Caco-2 (cell line): ENCODE results near the gene WDTC1. TPM values are rescaled to one million over a fixed set of nuclear protein-coding genes. Genes with fewer than 3 reads are reported as not detected.

Experiments
- BruUV-seq: library from RNA; stranded (reverse); fragments of 400-500 nt; replicated peaks from 2 replicates; lab custom pipeline; 2021; lab: Mats Ljungman, UMichigan
- CTCF ChIA-PET: fragments of 300-600 bp; sonication (Branson Sonifier 250); formaldehyde crosslinking; loops from one replicate; lab custom pipeline; 2022; ENCODE audit warnings: antibody characterized with exemption; lab: Charles Lee
- POLR2A ChIA-PET: fragments of 300-600 bp; sonication (Branson Sonifier 250); formaldehyde crosslinking; loops from one replicate; lab custom pipeline; 2022; ENCODE audit warnings: antibody characterized with exemption; lab: Charles Lee
- DNase-seq, 2 experiments: peaks; one replicate each; pipeline versions ENCODE4 v3.0.0 to v3.0.0-alpha.2; 2020 to 2022
- H3K27me3 ChIP-seq: replicated peaks from 2 replicates; pipeline ENCODE4 v1.6.0; 2011; ENCODE audit warnings: low read length; ENCODE audit not compliant: control insufficient read depth, insufficient read depth
- H3K36me3 ChIP-seq: 2 replicates; pipeline ENCODE4 v1.5.1; 2011; ENCODE audit warnings: low read length; ENCODE audit not compliant: control insufficient read depth, insufficient read depth
- H3K4me1 ChIP-seq: fragments of 250-450 bp; sonication (Bioruptor Pico); 2 replicates; pipeline ENCODE4 v1.5.1; 2020; ENCODE audit warnings: mild to moderate bottlenecking
- H3K4me3 ChIP-seq: 2 replicates; pipeline ENCODE4 v1.5.1; 2011; ENCODE audit warnings: low read depth, mild to moderate bottlenecking, control low read depth, low read length
- H3K9me3 ChIP-seq: fragments of 250-450 bp; sonication (Bioruptor Pico); 2 replicates; pipeline ENCODE4 v1.5.1; 2020; ENCODE audit warnings: mild to moderate bottlenecking, moderate library complexity
- H3K27ac Mint-ChIP-seq: one replicate; pipeline ENCODE4 v1.8.0; 2022; ENCODE audit warnings: mixed read lengths; ENCODE audit not compliant: unreplicated experiment
- H3K27me3 Mint-ChIP-seq: one replicate; pipeline ENCODE4 v1.8.0; 2022; ENCODE audit warnings: mixed read lengths; ENCODE audit not compliant: insufficient read depth, unreplicated experiment
- H3K36me3 Mint-ChIP-seq: one replicate; pipeline ENCODE4 v1.8.0; 2022; ENCODE audit warnings: mild to moderate bottlenecking, mixed read lengths; ENCODE audit not compliant: insufficient read depth, unreplicated experiment
- H3K4me1 Mint-ChIP-seq: one replicate; pipeline ENCODE4 v1.8.0; 2022; ENCODE audit warnings: low read depth, mixed read lengths; ENCODE audit not compliant: unreplicated experiment
- H3K4me3 Mint-ChIP-seq: one replicate; pipeline ENCODE4 v1.8.0; 2022; ENCODE audit warnings: mild to moderate bottlenecking, moderate library complexity, mixed read lengths; ENCODE audit not compliant: unreplicated experiment
- H3K9me3 Mint-ChIP-seq: one replicate; pipeline ENCODE4 v1.8.0; 2022; ENCODE audit warnings: mixed read lengths; ENCODE audit not compliant: unreplicated experiment
- CTCF ChIP-seq, 2 experiments: fragments of 200-600 bp in 1 of 2; IDR thresholded peaks; 1 replicate in 1 of 2; 2 replicates in 1 of 2; pipeline versions ENCODE4 v1.5.1 to v1.8.0; 2011 to 2022; ENCODE audit warnings: antibody characterized with exemption in 1 of 2, control low read depth in 1 of 2, inconsistent platforms in 1 of 2, low read depth in 1 of 2, low read length in 1 of 2, mild to moderate bottlenecking in 1 of 2, moderate library complexity in 1 of 2; ENCODE audit not compliant: insufficient read depth in 1 of 2, severe bottlenecking in 1 of 2, unreplicated experiment in 1 of 2
- intact Hi-C: fragments of 100-400 bp; cut with micrococcal nuclease; formaldehyde crosslinking; loops from one replicate; pipeline ENCODE4 v1.10.0; 2022; ENCODE audit not compliant: unreplicated experiment
- total RNA-seq: library from RNA; stranded (reverse); gene quantifications from 2 replicates; pipeline ENCODE4 v1.2.3, GENCODE V29; 2022

The WDTC1 gene
- total RNA-seq, 1 experiment from 2014 or later: 17.2 TPM

GRCh38 chr1:27332536-27333281, 98.3 kb downstream of the WDTC1 start:
- BruUV-seq: no TSS peak
- no peaks in the 10 kb centered on the region for H3K27me3 ChIP-seq
- Mint-ChIP-seq H3K4me3 (no peak overlapping the region), H3K27me3 (no peaks in the 10 kb centered on the region), H3K9me3 (no peaks in the 10 kb centered on the region), H3K36me3 (peaks cover 60% of the 10 kb centered on the region), H3K27ac (no peak overlapping the region), H3K4me1 (no peaks in the 10 kb centered on the region)
- POLR2A ChIA-PET: no interaction called here
- peaks cover 1% of the 10 kb centered on the region for H3K36me3 ChIP-seq
- intact Hi-C loops: no loop called here
- no peak overlapping the region for H3K4me3 ChIP-seq
- CTCF ChIA-PET: interaction anchor here (0.5 to 2.3 kb wide), 10 partner anchors 13 to 419 kb away, joined by 3 to 16 read pairs (median 3); partner anchors contain the start of genes MAP3K6 and NR0B2
- H3K9me3 ChIP-seq: no peaks in the 10 kb centered on the region
- TF ChIP-seq CTCF (IDR thresholded peaks at IDR 0.05; ENCODE audit: insufficient read depth in 1 of 2, low read depth in 1 of 2, low read length in 1 of 2, severe bottlenecking in 1 of 2, unreplicated experiment in 1 of 2): peak; percentile 60 to 69
- no peaks in the 10 kb centered on the region for H3K4me1 ChIP-seq
- peak in 1 of 2 experiments; percentile 49 for DNase-seq

GRCh38 chr1:27333717-27334279, 99.4 kb downstream of the WDTC1 start:
- Histone ChIP-seq H3K4me1 (no peaks in the 10 kb centered on the region), H3K27me3 (no peaks in the 10 kb centered on the region), H3K9me3 (no peaks in the 10 kb centered on the region), H3K4me3 (no peak overlapping the region), H3K36me3 (peaks cover 1% of the 10 kb centered on the region; the same call in 1 of the 2 replicates)
- POLR2A ChIA-PET: no interaction called here
- Mint-ChIP-seq H3K9me3 (no peaks in the 10 kb centered on the region), H3K27me3 (no peaks in the 10 kb centered on the region), H3K36me3 (peaks cover 52% of the 10 kb centered on the region), H3K27ac (no peak overlapping the region), H3K4me3 (no peak overlapping the region), H3K4me1 (peaks cover 2% of the 10 kb centered on the region)
- BruUV-seq: no TSS peak
- CTCF ChIA-PET: interaction anchor here (2.3 kb wide), 1 partner anchor 32 kb away, joined by 16 read pairs; the partner anchor contains the start of gene MAP3K6
- intact Hi-C loops: no loop called here
- no peak for TF ChIP-seq CTCF (IDR thresholded peaks at IDR 0.05; ENCODE audit: insufficient read depth in 1 of 2, low read depth in 1 of 2, low read length in 1 of 2, severe bottlenecking in 1 of 2, unreplicated experiment in 1 of 2)
- no peak for DNase-seq

GRCh38 chr1:27335506-27336422, 101.3 kb downstream of the WDTC1 start:
- Mint-ChIP-seq H3K4me3 (no peak overlapping the region), H3K4me1 (peaks cover 12% of the 10 kb centered on the region), H3K9me3 (no peaks in the 10 kb centered on the region), H3K27ac (no peak overlapping the region), H3K36me3 (peaks cover 46% of the 10 kb centered on the region), H3K27me3 (no peaks in the 10 kb centered on the region)
- ChIA-PET POLR2A (no interaction called here), CTCF (no interaction called here)
- H3K36me3 ChIP-seq: peaks cover 1% of the 10 kb centered on the region; the same call in 1 of the 2 replicates
- H3K9me3 ChIP-seq: no peaks in the 10 kb centered on the region
- 0 out of 2 replicates have a peak, but pooled peaks cover 2% of the 10 kb centered on the region for H3K4me1 ChIP-seq
- BruUV-seq: no TSS peak
- no peaks in the 10 kb centered on the region for H3K27me3 ChIP-seq
- H3K4me3 ChIP-seq: no peak overlapping the region
- TF ChIP-seq CTCF (IDR thresholded peaks at IDR 0.05; ENCODE audit: insufficient read depth in 1 of 2, low read depth in 1 of 2, low read length in 1 of 2, severe bottlenecking in 1 of 2, unreplicated experiment in 1 of 2): no peak
- intact Hi-C loops: no loop called here
- no peak for DNase-seq
